Dermis blood vessel endothelial cell (primary cell): ENCODE data around the gene DAZAP2. TPM values are rescaled to one million over a fixed set of nuclear protein-coding genes. Genes with fewer than 3 reads are reported as not detected.
A peak's percentile ranks its signal among the peaks of the same experiment; 100 is the strongest.

ENCODE experiments used
- DNase-seq: peaks from one replicate; pipeline ENCODE4 v3.0.0; 2010
- total RNA-seq: library from RNA; depleted of rRNA; stranded (reverse); fragments of >200 nt; gene quantifications from 2 replicates; pipeline ENCODE4 v1.2.3, GENCODE V29; 2014

The DAZAP2 gene, protein sequence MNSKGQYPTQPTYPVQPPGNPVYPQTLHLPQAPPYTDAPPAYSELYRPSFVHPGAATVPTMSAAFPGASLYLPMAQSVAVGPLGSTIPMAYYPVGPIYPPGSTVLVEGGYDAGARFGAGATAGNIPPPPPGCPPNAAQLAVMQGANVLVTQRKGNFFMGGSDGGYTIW
- total RNA-seq: 78.6 and 129 TPM in 2 replicates

DNA sequence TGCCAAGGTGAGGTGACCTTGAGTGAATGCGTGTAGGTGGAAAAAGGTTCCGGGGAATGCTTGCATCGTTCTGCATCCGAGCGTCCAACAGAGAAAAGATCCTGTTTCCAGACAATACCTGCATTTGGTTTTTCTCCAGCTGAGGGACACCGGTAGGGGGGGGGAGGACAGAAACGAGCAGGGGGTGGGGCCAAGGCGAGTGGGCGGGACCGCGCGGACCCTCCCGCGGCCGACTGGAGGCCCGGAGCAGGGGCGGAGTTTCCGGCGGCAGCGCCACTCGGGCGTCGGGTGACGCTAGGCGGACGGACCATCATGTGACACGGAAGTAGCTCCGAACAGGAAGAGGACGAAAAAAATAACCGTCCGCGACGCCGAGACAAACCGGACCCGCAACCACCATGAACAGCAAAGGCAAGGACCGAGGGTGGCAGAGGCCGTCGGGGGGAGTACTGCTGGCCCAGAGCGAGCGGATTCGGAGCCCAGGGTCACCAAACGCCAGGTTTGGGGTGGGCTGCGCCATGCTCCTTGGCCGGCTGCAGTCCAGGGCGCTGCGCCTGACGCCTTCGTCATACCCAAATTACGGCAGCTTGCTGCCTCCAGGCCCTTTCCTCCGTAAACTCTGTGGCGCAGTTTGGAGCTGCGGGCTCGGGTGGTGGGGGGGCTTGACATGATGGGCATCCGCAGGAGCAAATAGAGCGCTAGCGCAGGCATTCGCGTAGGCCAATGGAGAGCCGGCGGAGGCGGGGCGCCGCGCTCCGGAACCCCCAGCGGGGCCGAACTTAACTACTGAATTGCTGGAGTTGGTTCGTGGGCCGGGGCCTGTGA lies at the start of gene DAZAP2:
Gene DAZAP2, plus strand, starts transcription at position 317 of the 825 bp plus-strand sequence. Its CDS starts 82 bp downstream, at position 399.
- DNase-seq: peak; percentile 97

DNA sequence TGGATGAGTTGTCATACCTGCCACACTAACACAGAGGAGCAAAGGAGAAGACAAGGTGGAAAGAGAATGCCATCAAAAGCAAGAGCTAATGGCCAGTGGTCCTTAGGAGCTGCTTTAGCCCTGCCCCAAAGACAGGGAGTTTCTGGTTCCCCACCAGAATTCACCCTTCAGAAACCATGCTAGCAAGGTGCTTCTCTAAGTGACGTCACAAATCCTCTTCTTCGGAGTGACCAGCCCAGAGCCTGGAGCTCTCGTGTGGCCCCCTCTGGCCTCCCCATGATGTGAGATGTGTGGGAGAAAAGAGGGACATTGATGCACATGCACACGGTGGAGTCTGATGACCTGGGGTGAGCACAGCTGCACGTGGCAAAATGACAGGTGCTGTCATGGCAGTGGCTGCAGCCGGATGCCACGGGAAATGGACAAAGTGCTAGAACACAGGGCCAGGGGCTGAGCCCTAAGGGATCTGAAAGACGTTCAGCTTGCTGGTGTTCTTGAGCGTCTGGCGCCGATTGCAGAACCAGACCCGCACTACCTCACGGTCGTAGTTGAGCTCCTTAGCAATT lies 48.8 kb upstream of the DAZAP2 start:
- no peak for DNase-seq

DNA sequence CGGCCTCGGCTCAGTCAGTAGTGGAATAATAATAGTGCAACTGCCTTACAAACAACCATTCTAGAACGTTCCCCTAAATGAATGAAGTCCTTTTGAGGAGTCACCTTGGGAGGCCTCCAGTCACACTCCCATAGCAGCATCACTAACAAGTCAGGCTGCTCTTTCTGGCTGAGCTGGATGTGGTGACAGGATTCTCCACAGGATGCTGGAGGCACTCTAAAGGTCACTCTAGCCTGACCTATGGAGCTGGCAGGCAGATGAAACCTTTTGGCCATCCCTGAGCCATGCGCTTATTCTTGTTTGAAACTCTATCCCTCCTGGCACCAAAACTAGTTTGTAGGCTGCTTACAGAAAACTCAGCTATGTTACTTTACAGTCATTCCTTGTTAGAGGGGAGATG lies 47.8 kb upstream of the DAZAP2 start:
- no peak for DNase-seq

DNA sequence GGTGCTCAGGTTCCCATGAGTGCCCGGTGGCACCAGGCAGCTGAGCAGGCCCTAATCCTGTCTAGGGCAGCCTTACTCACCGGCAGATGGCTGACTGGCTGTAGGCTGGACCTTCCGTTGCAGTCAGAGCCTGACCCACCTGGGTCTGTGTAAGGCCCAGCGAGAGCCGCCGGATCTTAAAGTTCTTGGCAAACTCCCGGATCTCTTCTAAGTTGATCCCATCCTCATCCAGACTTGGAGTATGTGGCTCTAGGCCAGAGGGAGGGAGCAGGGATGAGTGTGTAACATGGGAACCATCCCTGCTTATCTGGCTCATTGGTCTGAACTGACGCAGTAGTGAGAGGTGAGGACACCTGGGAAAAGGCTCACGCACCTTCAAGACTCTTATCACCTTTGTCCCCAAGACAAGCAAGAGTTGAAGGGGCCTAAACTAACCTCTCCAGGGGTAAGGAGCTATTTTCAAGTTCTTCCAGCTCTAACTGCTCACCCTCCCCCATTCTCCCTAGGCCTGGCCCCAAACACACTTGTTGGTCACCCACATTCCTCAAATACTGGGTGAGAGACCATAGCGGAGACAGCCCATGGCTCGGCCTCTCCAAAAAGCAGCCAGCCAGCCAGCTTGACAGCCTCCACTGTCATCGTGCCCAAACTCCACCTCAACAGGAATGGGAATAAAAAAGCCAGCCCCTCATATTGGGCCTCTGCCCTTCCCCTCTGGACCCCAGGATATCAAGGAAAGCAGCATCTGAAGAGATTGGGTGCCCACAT lies 46.9 kb upstream of the DAZAP2 start:
- DNase-seq: no peak

DNA sequence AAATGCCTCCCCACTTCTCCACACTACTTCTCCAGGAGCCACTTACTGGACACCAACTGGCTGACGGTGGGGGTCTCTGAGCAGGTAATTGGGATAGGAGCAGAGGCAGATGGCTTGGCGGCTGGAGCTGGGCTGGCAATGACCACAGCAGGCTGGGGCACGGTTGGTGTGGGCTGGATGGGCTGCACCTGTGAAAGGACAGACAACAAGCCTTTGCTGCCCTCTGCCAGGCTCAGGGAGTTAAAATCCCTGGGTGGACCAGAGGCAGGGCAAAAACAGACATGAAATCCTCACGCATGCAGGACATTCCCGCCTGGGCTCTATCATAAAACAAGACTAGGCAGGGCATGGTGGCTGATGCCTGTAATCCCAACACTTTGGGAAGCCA lies 46.3 kb upstream of the DAZAP2 start:
- no peak for DNase-seq

DNA sequence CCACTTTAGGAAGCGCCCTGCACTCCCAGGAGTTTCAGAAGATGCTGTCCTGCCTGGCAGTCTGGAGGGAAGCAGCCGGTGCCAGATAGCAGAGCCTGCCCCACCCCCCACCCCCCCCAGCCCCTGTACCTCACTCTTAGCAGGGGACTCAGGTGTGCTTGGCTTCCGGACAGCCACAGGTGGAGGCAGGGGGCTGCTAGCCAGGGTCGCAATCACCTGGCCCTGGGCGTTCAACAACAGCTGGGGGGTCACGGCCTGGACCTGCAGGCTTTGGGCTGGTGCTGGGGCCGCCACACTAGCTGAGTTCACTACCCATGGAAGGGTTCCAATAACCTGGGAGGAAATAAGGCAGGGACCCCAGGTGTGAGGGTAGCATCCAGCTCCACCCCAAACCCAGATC lies 42.8 kb upstream of the DAZAP2 start:
- DNase-seq: no peak

DNA sequence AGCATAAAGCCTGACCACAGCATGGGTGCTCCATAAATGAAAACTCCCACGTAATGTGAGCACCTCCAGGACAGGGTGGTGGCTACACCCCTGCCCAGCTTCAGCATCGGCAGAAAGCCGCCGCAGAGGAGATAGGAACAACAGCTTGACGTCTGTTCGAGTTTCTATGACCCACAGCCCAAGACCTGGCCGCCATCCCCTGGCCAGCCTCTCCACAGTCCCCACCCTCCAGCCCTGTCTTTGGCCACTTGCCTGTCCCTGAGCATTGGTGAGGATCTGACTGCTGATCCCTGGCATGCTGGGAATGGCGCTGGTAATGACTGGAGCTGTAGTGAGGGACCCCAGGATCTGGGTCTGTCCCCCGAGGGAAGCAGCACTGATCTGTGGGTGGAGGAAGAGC lies 42.1 kb upstream of the DAZAP2 start:
- DNase-seq: no peak

DNA sequence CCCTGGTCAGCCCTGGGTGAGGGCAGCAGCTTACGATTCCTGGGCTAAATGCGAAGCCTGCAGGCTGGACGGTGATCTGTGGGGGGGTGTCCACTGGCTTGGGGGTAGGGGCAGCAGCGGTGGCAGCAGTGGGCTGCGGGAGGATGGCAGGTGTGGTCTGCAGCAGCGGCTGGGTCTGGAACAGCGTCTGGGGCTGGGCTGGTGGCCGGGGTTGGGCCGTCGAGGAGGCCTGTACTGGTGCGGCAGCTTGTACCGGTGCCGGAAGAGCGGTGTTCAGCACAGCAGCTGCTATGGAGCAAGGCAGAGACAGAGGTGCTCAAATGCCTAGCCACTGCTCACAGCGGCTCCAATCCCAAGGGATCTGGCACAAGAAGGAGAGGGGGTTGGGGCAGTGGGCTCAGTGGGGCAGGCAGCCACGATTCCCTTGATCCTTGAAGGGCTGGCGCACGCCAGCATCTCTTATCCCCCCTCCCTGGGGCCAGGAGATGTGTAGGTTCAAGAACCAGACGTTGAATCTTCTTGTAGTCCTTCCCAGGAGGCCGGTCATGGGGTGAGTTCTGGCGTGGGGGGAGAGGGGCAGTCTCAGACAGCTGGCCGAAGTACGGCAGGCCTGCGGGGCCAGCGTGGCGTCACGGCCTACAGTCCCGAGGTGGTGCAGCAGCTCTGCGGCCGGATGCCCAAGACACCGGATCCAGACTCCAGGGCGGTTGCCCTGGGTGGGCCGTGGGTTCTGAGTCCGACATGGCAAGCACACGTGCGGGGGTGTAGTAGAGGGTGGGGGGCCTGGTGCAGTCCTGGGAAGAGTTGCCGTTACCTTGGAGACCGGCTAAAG lies 40.7 kb upstream of the DAZAP2 start:
- no peak for DNase-seq

DNA sequence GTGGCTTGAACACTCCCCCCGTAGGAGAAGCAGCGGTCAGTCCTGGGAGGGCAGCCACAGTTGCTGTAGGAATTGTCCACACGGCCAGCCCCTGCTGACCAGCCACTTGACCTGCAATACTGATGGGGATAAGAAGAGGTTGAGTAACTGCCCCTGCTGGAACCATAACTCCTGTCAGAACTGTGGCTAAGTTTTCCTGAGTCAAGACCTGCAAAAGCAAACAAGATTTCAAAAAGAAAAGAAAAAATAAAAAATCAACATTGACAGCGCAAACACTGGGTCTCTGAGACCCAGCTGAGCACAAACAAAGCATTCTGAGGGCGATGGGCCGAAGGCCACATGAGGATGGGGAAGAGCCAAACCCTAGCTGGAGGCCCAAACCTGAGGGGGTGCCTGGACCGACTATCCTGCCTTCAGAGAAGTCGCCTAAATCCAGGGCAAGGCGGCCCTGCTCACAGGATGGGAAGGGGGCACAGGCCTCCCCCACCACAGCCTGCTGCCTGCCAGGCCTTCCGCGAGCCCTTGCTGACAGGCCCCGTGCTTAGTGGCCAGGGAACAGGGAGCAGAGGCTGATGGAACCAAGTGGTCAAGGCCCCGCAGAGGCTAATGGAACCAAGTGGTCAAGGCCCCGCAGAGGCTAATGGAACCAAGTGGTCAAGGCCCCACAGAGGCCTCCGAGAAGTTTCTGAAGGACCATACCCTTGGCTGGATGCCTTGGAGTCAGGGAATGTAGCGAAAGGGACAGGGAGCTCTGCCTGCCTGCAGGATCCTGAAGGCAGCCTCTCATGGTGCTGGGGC lies 39.9 kb upstream of the DAZAP2 start:
- DNase-seq: no peak

DNA sequence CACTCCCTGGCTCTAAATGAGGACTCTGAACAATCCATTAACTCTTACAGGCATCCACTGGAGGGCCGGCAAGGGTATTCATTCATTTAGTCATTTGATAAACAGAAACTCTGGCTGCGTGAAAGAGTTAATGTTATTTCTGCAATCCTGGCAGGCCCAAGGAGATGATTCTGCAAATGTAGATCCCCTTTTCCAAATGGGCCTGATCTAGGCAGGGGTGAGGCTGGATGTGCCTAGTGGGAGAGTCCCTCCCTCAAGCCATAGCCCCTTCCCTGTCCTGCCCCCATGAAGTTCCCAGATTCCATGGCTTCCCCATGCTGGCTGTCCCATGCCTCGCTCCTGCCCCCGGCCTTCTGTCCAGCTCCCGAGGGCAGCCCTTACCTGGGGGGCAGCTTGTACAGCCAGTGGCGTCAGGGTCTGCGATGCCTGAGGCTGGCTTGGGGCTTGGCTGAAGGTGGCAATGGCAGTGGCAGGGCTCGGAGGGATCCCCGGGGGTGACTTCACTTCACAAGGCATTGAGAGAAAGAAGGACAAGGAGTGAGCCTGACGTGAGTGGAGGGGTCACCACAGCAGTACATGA lies 39.2 kb upstream of the DAZAP2 start:
- DNase-seq: no peak

DNA sequence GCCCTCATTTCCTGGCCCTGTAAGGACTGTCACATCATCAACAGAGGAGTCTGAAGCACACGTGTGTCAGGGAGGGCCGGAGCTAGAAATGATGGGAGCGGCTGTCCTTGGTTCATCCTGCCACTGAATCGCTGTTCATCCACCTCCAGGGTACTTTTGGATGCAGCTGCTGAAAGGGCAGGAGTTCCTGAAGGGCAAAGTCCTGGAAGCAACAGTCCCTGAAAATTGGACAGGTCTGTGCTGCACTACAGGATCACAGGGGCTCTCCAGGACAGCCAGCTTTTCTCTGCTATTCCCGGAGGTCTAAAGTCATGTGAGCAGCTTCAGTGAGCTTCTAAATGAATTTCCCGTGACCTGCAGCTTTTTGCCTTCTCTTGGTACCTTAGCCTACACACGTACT lies 38.5 kb upstream of the DAZAP2 start:
- DNase-seq: no peak

DNA sequence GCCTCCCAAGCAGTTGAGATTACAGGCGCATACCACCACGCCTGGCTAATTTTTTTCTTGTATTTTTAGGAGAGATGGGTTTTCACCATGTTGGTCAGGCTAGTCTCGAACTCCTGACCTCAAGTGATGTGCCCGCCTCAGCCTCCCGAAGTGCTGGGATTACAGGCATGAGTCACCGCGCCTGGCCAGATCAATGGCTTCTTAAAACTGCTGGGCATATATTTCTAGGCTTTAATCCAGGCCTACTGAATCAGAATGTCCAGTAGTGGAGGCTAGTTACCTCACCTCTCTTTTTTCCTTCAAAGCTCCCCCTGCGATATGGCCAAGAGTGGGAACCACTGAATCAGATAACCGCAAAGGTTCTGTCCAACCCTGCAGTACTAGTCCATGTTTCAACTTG lies 37.8 kb upstream of the DAZAP2 start:
- DNase-seq: no peak

DNA sequence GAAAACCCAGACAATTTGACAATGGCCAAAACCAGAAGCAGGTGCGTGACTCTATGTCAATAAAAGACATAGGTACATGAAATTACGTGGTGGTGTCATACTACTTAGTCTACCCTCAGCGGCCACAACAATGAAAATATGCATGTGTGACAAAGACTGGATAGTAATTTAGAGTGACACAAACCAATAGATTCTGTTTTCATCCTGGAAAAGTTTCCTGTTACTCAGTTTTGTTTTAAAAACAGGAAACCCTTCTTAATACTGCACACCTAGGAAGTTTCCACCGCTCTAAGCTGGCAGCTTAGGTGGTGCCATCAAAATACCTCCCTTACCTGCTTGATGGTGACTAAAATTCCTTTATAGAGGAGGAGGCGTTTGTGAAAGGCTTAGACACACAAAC lies 35.9 kb upstream of the DAZAP2 start:
- no peak for DNase-seq

DNA sequence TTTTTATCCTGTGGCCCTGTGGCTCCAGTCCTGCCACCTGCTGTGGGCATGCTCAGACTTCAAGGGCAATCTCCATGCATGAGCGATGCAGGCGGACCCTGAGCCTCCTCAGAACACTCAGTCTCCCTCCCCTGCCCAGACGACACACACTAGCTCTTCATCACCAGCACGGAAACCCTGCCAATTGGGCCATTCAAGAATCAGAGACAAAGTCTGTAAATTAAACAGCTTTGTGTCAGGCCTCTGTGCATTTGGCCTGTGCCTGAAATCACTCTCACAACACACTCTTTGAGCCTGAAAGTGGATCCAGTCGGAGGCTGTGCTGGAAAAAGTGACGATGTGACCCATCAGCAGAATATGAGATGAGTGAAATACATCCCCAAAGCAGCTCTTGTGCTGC lies 33.3 kb upstream of the DAZAP2 start:
- DNase-seq: no peak

DNA sequence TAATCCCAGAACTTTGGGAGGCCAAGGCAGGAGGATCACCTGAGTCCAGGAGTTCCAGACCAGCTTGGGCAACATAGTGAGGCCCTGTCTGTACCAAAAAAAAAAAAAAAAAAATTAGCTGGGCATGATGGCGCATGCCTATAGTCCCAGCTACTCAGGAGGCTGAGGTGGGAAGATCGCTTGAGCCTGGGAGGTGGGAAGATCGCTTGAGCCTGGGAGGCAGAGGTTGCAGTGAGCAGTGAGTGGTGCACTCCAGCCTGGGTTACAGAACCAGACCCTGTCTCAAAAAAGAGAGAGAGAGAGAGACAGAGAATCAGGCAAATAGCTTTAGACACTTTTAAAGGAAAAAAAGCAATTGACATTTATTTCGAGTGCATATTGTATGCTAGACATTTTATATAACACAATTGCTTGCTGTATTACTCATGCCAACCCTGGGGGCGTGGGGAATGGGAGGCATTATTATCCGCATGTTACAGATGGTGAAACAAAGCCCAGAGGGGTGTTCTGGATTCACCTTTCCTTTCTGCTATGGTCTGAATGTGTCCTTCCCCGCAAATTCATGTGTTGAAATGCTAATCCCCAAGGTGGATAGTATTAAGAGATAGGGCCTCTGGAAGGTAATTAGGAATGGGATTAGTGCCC lies 30.5 kb upstream of the DAZAP2 start:
- no peak for DNase-seq

DNA sequence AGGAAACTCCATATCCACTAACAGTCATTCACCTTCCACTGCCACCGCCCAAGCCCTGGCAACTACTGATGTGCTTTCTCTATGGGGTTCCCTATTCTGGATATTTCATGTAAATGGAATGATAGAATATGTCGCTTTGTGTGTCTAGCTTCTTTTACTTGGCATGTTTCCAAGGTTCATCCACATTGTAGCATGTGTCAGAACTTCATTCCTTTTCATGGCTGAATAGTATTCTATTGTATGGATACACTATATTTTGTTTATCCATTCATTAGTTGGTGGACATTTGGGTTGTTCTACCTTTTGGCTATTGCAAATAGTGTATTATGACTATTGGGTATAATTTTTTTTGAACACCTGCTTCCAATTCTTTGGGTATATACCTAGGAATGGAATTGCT lies 29.4 kb upstream of the DAZAP2 start:
- no peak for DNase-seq

DNA sequence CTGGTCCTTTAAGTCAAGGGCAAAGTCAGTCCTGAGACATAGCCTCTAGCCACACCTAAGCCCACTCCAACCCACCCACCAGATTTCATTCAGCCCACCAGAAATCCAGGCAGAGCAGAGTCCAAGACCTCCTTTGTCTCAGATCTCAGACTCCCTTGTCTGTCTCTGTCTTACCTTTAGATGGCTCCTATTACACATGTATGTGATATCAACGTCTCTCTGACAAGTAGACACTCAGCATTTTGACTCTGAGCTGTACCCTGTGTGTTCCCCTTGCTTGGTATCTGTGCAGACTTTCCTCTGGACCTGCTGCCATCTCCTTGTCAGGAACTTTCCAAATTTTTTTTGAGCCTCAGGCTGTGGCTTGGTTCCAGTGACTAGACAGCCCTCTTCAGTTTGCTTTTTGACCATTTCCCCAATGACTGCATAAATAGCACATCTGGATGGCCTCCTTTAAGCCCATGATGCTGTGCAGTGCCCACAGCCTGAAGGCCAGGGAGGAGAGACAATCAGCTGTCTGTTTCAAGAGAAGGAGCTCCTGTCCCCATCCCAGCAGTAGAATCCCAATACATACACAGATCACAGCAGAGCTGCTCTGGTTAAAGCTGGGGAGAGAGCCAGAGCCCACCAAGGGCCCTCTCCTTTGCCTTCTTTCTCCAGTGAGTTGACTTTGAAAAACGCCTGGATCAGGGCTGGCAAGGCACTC lies 27.8 kb upstream of the DAZAP2 start:
- DNase-seq: no peak

DNA sequence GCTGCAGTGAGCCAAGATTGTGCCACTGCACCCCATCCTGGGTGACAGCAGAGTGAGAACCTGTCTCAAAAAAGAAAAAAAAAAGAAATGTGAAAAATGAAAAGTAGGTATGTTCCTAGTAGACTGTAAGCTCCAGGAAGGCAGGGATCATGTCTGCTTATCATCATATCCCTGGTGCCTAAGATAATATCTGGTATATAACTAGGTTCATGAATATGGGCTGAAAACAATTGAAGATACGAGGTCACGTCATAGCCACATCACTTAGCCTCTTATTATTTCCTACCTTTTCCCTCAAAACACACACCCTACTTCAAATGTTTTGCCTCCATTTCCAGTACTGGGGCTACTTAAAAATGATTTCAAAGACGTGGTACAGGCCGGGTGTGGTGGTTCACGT lies 23.7 kb upstream of the DAZAP2 start:
- DNase-seq: no peak

DNA sequence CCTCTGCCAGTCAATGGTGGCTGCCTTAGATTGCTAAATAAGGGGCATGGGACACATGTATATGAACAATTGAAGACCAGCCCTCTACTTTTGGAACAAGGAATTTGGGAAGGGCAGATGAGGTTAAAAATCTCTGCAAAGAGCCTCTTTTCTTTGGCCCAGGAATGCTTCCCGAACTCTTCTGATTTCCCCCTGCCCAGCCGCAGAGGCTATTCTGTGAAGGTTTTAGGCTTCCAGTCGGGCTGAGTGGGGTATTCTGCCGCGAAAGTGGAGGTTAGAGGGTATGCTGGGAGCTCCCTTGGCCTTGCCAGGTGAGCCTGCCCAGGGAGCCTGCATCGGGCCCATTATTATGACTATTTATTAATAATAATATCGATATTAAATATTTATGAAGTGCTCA lies 22.0 kb upstream of the DAZAP2 start:
- no peak for DNase-seq
